Left renal cortex interstitium (tissue), 4 donors: ENCODE measurements around the gene BPIFB1. TPM values are rescaled to one million over a fixed set of nuclear protein-coding genes. Genes with fewer than 3 reads are reported as not detected.

Experiments used
- DNase-seq, 4 donors: peaks; one replicate each; pipeline ENCODE4 v3.0.0-alpha.2; 2013; ENCODE audit warnings: low read depth in 4 of 4, low spot score in 2 of 4, missing footprints in 1 of 4
- polyA plus RNA-seq, 4 donors: library from polyadenylated mRNA; unstranded; fragments of 120-200 nt; gene quantifications; one replicate each; pipeline ENCODE4 v1.2.1, GENCODE V29; 2013; ENCODE audit not compliant: insufficient read length in 4 of 4

BPIFB1 gene
- polyA plus RNA-seq, 4 donors, result 0.13 TPM; not detected in 3

DNA sequence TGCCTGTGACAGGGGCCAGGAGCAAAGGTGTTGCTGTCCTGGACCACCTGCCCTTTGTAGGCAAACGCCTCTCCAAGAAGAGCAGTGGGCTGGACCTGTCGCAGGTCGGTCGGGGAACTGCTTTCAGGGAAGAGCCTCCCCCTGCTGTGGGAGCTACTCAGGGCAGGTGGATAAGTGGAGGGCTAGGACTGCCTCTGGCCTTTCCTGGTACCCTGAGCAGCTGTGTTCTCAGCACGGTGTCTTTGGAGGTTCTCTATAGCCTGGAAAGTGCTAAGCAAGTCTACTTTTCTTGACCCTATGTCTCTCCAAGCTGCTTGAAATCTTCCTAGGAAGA is 35.0 kb downstream of the BPIFB1 start:
- no peak for DNase-seq

DNA sequence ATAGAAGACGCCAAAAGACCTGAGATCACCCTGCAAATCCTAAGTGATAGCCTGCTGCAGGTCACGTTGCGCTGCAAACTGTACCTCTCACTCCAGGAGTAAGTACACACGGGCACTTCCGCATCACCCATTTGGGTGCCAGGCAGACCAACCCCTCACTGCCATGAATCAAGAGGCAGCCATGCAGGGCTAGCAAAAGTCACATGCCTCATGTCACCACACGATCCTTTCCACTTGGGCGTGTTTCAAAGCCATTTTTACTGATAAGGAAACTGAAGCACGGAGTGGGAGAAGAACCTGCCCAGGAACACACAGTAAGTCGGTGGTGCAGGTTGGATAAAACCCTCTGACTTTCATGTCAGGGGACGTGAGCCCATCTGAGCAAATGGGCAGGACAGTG is 37.0 kb downstream of the BPIFB1 start:
- no peak for DNase-seq

DNA sequence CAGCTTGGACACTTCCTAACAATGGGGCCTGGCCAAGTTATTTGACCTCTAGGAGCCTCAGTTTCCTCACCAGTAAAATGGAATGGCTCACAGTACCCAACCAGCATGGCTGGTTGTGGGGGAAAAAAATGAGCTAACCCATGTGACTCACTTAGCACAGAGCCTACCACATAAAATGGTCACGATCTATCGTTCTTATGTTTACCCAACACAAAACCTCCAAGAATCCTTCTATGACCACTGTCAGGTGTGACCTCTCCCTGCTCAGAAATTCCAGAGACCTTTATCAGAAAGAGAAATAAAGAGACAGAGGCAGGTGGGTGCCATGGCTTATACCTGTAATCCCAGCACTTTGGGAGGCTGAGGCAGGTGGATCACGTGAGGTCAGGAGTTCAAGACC is 39.4 kb downstream of the BPIFB1 start:
- no peak for DNase-seq

- no peak for DNase-seq
Measured at GRCh38 chr20:33323236-33323635, 40.2 kb downstream of the BPIFB1 start.

DNA sequence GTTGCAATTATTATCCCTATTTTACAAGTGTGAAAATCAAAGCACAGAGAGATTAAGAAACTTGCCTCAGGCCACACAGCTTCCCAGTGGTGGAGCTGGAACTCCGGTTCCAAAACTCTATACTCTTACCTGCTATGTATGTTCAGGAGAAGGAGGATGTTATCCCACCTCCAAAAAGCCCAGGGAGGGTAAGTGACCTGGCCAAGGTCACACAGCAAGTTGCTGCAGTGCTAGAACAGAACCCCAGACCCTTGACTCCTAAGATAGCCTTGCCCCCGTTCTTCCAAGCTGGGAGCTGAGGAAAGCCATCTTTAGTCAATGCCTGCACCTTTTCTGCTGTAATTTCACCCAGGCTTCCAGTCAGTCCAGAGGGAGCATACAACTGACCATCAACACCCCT is 42.3 kb downstream of the BPIFB1 start:
- no peak for DNase-seq

DNA sequence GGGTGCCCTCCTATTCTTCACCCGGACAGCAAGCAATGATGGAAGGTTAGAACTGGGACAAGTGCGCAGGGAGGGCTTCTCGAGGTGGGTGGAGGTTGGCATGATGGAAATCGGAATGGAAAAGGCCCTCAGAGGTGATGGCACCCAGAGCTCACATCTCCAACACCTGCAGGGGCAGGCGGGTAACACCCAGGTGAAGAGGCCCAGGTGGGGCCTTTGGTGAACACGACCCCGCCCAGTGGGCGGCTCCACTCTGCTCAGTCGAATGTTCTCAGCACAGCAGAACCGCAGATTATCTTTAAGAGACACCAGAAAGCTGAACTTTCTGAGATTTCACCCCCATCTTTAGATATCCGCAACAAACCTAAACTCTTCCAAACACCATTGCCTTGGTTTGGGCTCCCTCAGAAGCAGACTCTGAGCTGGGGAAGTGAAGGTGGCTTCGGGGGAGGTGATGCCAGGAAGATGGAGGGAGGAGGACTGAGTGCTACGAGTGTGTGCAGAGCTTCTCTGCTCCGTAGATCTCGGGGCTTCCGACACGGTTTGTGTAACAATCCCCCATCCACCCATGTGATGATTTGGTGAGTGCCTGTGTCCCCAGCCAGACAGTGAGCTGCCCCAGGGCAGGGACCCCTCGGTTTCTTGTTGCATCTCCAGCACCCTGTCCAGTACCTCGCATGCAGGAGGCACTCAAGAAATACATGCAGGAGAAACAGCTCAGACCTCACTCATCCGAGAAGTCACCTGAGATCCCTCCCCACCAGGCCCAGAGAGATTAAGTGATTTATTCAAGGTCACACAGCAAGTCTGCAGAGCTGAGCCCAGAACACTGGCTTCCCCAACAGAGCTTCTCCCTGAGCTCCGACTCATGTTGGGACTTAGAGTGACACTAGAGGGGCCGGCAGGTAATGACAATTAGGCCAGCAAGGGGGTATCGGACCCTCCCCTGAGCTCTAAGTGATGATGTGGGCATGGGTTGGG is 45.4 kb downstream of the BPIFB1 start:
- DNase-seq, result no peak

- DNase-seq, result no peak
Measured at GRCh38 chr20:33332905-33333456, 50.0 kb downstream of the BPIFB1 start.

GRCh38 chr20:33333616-33334015 is 50.6 kb downstream of the BPIFB1 start:
- no peak for DNase-seq

DNA sequence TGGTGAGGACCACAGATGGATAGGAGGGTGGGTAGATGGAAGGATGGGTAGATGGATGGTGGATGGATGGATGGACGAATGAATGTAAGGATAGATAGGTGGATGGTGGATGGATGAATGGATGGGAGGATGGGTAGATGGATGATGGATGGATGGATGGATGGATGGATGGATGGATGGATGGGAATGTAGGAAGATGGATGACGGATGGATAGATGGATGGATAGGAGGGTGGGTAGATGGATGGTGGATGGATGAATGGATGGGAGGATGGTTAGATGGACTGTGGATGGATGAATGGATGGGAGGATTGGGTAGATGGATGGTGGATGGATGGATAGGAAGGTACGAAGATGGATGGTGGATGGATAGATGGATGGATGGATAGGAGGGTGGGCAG is 51.1 kb downstream of the BPIFB1 start:
- DNase-seq, result no peak

DNA sequence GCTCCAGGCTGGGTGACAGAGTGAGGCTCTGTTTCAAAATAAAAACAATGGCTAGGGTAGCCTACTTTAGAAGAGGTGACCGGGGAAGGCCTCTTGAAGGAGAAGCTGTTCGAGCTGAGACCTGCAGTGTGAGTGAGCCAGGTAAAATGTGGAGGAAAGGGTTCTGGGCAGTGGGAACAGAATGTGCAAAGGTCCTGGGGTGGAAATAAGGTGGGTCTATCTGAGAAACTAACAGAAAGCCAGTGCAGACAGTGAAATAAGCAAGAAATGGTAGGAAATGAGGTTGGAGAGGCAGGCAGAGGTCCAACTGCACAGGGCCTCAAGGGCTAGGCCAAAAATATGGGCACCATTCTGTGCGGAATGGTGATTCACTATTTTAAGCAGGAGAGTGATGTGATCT is 53.4 kb downstream of the BPIFB1 start:
- no peak for DNase-seq

GRCh38 chr20:33337119-33337518 is 54.1 kb downstream of the BPIFB1 start:
- no peak for DNase-seq

DNA sequence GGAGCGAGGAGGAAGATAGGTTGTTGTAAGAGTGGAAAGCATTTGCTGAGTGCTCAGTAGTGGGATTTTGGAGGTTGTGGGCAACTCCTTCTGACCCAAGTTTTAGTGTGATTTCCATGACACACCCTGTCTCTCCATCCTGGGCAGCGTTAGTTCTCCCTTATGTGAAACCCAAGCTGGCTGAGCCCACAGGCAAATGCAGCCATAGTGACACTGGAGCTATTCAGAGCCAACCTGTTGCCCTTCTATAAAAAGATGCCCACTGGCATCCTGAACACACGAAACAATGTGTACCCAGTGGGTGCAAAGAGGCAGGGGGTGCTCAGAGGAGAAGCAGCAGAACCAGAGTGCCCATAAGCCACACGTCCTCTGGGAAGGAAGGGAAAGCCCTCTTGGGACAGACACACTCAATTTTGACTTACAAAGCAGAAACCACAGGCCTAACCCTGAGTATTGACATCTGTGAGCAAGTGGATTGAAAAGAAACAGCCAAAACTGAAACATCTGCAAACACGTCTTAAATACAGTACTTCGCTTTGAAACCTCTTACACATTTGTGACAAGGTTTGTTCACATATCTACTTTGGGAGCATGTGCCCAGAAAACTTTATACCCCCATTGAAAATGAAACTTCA is 54.6 kb downstream of the BPIFB1 start:
- DNase-seq, result no peak

- DNase-seq, result no peak
Measured at GRCh38 chr20:33338467-33339258, 55.6 kb downstream of the BPIFB1 start.

- DNase-seq, result no peak
Measured at GRCh38 chr20:33339515-33340058, 56.6 kb downstream of the BPIFB1 start.

DNA sequence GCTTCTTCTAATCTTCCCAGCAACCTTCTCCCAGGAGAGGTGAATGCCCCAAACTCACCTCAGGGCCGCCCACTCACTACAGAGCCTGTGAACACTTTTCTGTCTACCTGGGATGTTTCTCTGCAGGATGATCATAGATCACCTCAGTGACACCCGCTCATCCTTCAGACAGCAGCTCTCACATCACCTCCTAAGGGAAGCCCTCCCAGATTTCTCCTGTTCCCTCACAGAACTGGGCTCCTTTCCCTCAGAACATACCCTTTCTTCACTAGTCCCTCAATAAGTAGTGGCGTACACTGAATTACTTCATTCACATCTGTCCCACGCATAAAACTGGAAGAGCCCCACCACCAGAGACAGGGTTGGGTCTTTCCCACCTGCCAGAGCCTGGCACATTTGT is 60.5 kb downstream of the BPIFB1 start:
- DNase-seq, result no peak

GRCh38 chr20:33345342-33345741 is 62.3 kb downstream of the BPIFB1 start:
- no peak for DNase-seq

GRCh38 chr20:33348136-33348937 is 65.3 kb downstream of the BPIFB1 start:
- DNase-seq, result no peak

DNA sequence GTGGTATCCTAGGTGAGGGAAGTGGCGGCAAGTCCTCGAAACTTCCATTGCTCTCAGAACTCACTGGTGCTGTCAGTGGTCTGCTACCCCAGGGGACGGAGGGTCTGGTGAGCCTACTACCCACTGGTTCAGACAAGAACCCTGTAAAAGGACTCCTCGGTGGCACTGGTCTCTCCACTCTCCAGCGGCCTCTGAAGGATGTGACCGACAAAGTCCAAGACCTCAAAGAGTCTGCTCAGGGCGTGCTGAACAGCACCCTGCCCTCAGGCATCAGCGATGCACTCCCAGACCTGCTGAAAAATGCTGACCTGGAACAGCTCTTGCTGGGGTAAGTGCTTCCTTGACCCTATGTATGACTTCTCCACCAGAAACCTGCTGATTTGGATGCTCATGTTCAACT is 66.5 kb downstream of the BPIFB1 start:
- DNase-seq, result no peak

DNA sequence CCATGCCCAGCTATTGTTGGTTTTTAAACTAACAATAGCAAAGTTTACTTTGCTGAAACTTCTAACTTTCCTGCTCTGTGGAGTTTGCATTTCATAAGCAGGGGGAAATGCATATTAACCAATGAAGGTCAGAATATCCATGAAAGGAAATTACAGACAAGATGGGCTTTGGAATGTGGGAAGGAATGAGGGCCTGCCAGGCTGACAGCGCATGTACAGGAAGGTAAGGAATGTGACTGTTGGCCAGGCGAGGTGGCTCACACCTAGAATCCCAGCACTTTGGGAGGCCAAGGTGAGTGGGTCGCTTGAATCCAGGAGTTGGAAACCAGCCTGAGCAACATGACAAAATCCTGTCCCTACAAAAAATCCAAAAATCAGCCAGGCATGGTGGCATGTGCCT is 68.7 kb downstream of the BPIFB1 start:
- no peak for DNase-seq
